Posterior vena cava (tissue), 2 donors: ENCODE data around the gene NUPR1. TPM values are rescaled to one million over a fixed set of nuclear protein-coding genes. Genes with fewer than 3 reads are reported as not detected.
A peak's percentile ranks its signal among the peaks of the same experiment; 100 is the strongest.
"Not testable (repeated sequence)": the region's sequence is repeated elsewhere in the genome, so short reads cannot be mapped to it uniquely, and the experiment has no call there.

ENCODE experiments used
- DNase-seq: peaks from one replicate; pipeline ENCODE4 v3.0.0-alpha.2; 2020; ENCODE audit warnings: low spot score
- intact Hi-C, 2 donors: fragments of 100-400 bp; cut with DNase I; formaldehyde crosslinking; loops; one replicate each; pipeline versions ENCODE4 v1.14.1 to v1.14.2; 2022 to 2023
- long read RNA-seq, 2 donors: library from polyadenylated mRNA; unstranded; transcript quantifications; one replicate each; pipeline ENCODE4 v2.0.0, GENCODE V29; 2020 to 2021
- total RNA-seq, 2 donors: library from RNA; stranded (reverse); fragmentation: NEBNext Ultra II Directional; extraction: Animal tissue kit (Norgen Biotek cat#: 25700); gene quantifications; one replicate each; pipeline ENCODE4 v1.2.1, GENCODE V29; 2021
- donor health status: DM: yes; HTN: yes; CAD: no.
- donor health status: DM: yes; HTN: yes; CAD: no.

The NUPR1 gene, protein sequence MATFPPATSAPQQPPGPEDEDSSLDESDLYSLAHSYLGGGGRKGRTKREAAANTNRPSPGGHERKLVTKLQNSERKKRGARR
- 100 to 1,000 TPM in 1 of 2 donors, 10 to 100 TPM in 1; 95.3 to 159 TPM for total RNA-seq
- long read RNA-seq, donor 1, full-length matches to known transcripts, result 35 of 37 reads
- long read RNA-seq, donor 1, partial matches to known transcripts, result 0 of 37 reads
- long read RNA-seq, donor 1, other reads (novel, unspliced or antisense), result 2 of 37 reads
- long read RNA-seq, donor 2, full-length matches to known transcripts, result 68 of 74 reads
- long read RNA-seq, donor 2, partial matches to known transcripts, result 4 of 74 reads
- long read RNA-seq, donor 2, other reads (novel, unspliced or antisense), result 2 of 74 reads

DNA sequence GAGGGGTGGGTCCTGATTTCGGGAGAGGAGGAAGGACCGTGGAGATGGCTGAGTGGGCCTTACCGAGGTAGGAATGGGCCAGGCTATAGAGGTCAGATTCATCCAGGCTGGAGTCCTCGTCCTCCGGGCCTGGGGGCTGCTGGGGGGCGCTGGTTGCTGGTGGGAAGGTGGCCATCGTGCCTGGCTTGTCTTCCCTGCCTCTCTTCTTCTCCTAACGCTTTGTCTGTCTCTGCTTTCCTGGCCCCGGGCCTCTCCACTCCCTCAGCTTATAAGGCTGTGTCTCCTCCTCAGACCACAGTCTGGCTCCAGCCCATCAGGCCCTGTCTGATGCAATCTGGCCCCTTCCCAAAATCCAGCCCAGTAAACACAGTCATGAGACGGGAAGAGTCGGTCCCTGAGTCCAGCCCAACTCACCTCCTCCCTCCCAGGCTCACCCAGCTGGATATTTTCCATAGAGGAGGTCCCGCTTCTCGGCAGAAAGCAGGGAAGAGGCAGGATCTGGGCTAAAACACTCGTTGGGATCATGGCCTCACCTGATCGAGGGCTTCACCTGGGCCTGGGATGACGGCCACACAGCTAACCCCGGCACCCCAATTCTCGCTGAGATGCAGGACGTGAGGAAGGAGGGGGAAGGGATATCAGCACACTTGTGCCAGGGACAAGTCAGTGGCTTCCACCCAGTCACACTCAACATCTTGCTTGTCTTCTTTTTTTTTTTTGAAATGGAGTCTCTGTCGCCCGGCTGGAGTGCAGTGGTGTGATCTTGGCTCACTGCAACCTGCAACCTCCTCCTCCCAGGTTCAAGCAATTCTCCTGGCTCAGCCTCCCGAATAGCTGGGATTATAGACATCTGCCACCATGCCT lies at the start of gene NUPR1:
NUPR1 (minus strand) TSS at position 242 of the 864 bp plus-strand sequence; CDS start at position 175, 67 bp downstream.
- intact Hi-C loops, result no loop called here
- DNase-seq, result peak; percentile 97

- intact Hi-C loops, result no loop called here
- DNase-seq, result no peak
Measured at GRCh38 chr16:28587386-28587785, 48.6 kb upstream of the NUPR1 start.

- DNase-seq, result no peak
- intact Hi-C loops, result no loop called here
Measured at GRCh38 chr16:28586466-28586865, 47.7 kb upstream of the NUPR1 start.

DNA sequence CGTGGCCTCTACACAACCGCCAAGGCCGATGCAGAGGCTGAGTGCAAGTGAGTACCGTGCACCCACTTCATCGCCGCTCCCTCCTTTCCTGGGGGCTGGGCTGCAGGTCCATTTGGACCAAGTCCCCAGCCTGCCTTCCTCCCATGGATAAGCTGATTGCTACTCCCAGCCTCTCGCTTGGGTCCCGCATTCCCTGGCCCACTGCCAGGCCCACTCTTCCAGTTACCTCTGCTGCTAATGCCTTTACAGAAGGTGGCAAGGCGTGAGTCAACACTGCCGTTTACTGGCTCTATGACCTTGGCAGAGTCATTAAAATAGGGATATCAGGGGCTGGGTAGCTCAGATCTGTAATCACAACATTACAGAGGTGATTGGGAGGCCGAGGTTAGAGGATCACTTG lies 46.9 kb upstream of the NUPR1 start:
- intact Hi-C loops, result no loop called here
- DNase-seq, result no peak

- intact Hi-C loops, result no loop called here
- peak; percentile 16 for DNase-seq
Measured at GRCh38 chr16:28580726-28581315, 42.0 kb upstream of the NUPR1 start.

DNA sequence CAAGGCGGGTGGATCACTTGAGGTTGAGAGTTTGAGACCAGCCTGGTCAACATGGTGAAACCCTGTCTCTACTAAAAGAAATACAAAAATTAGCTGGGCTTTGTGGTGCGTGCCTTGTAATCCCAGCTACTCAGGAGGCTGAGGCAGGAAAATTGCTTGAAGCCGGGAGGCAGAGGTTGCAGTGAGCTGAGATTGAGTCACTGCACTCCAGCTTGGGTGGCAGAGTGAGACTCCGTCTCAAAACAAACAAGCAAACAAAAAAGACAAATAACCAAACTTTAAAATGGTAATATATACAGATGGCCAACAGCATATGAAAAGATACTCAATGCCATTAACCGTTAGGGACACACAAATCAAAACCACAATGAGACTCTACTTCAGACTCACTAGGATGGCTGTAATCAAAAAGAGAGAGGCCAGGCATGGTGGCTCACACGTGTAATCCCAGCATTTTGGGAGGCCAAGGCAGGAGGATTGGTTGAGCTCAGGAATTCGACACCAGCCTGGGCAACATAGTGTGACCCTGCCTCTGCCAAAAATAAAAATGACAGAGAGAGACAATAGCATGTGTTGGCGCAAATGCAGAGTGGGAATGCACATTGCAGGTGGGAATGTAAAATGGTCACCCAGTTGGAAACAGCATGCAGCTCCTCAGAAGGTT lies 36.8 kb upstream of the NUPR1 start:
- peak; percentile 31 for DNase-seq
- intact Hi-C loops, result no loop called here

DNA sequence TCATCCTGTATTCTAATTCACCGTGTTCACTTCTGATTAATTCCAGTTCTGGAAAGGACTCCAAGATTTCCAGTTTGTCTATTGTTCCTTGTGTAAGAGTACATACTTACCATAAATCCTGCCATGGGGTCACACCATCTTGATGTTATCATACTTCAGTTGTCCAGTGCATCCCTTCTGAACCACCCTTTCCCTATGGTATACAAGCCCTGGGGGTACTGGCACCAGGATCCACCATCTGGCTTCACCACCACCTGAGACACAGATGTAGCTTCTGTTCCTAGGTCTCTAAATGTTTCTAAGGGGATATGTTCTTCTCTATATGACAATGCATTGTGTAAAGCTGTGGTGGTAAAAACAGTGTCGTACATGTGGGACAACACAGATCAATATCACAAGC lies 36.2 kb upstream of the NUPR1 start:
- intact Hi-C loops, result no loop called here
- DNase-seq, result peak; percentile 8

DNA sequence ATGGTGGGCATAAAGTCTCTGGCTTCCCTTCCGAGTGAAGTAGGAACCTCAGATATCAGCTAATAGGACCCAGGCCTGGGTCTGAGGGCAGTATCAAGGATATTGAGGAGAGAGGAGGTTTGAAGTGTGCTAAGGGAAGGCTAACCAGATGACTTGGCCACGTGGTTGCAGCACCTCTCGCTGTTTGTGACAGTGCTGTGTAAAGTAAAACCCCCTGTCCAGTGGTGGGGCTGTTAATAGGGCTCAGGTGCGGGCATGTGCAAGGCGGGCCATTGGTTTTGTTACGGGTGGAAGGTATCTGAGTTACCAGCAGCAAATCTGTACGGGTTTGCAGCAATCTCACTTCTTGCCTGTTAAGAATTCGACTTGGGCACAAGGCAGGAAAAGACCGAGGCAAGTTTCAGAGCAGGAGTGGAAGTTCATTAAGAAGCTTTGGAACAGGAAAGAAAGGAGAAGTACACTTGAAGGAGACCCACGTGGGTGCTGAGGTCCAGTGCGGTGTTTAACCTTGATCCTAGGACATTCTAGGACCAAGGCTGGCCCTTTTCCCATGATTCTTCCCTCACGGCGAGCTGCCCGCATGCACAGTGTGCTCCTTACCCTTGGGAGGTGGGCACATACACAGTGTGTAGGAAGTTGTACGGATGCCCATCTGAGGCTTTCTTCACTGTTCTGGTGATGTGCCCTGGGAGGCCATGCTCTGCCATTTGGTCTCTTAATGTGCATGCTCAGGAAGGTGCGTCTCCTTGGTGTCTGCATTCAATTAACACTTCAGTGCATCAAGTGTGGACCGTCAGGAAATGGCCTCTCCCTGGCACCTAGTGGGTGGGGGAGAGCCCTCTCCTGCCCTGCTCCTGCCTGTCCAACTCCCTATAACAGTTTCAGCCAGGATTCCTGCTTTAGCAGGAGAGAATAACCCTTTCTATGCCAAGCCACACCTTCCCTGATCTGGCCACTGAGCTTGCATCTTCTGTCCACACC lies 35.3 kb upstream of the NUPR1 start:
- peak; percentile 25 for DNase-seq
- intact Hi-C loops, result no loop called here

GRCh38 chr16:28572696-28573510 lies 34.1 kb upstream of the NUPR1 start:
- DNase-seq, result no peak

GRCh38 chr16:28569968-28570752 lies 31.4 kb upstream of the NUPR1 start:
- DNase-seq, result peak; percentile 57
- intact Hi-C loops, result no loop called here

More at GRCh38 chr16:28572696-28573510, 34.1 kb upstream of the NUPR1 start:
- intact Hi-C loops, result no loop called here

DNA sequence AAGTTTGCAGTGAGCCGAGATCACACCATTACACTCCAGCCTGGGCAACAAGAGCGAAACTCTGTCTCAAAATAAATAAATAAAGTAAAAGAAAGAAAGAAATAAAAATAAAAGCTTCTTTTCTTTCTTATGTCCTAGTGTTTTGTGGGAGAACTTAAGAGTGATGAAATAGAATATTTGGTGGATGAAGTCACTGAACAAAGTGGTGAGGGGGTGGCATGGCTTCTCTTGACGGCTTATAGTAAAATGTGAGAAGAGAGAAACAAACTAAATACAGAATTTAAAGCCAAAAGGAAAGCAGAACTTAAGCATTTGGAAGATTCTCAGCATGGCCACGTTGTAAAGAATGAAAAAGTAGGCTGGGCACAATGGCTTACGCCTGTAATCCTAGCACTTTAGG lies 30.2 kb upstream of the NUPR1 start:
- no peak for DNase-seq
- intact Hi-C loops, result no loop called here

- intact Hi-C loops, result no loop called here
- DNase-seq, result no peak
Measured at GRCh38 chr16:28567292-28567691, 28.5 kb upstream of the NUPR1 start.

GRCh38 chr16:28566233-28566925 lies 27.6 kb upstream of the NUPR1 start:
- peak; percentile 2 for DNase-seq
- intact Hi-C loops, result not testable (repeated sequence)

GRCh38 chr16:28563218-28563617 lies 24.4 kb upstream of the NUPR1 start:
- intact Hi-C loops, result no loop called here
- peak; percentile 41 for DNase-seq

- intact Hi-C loops, result no loop called here
- peak; percentile 11 for DNase-seq
Measured at GRCh38 chr16:28562199-28562598, 23.4 kb upstream of the NUPR1 start.

GRCh38 chr16:28561557-28562187 lies 22.9 kb upstream of the NUPR1 start:
- intact Hi-C loops, result no loop called here
- peak; percentile 29 for DNase-seq
